B cell (primary cell): Measurements from ENCODE around the gene NSDHL. TPM values are rescaled to one million over a fixed set of nuclear protein-coding genes. Genes with fewer than 3 reads are reported as not detected.
A peak's percentile ranks its signal among the peaks of the same experiment; 100 is the strongest.
"Not testable (repeated sequence)": the region's sequence is repeated elsewhere in the genome, so short reads cannot be mapped to it uniquely, and the experiment has no call there.

Experiments used
- ATAC-seq: fragments of 200-7000 bp; cut with Tn5 transposase; one replicate; pipeline ENCODE4 v1.10.0; 2021; ENCODE audit warnings: low read depth, mild to moderate bottlenecking, moderate number of reproducible peaks, moderate library complexity
- CTCF ChIA-PET: fragments of 350-600 bp; sonication (Branson Sonifier 250); formaldehyde crosslinking; loops from one replicate; lab custom pipeline; 2021; ENCODE audit warnings: antibody characterized with exemption, inconsistent platforms; lab: Charles Lee
- POLR2A ChIA-PET: fragments of 350-600 bp; sonication (Branson Sonifier 250); formaldehyde crosslinking; loops from one replicate; lab custom pipeline; 2021; ENCODE audit warnings: antibody characterized with exemption; lab: Charles Lee
- DNase-seq: peaks from one replicate; pipeline ENCODE4 v3.0.0; 2013
- H2AFZ ChIP-seq: 2 replicates; pipeline ENCODE4 v1.6.1; 2012; ENCODE audit warnings: mild to moderate bottlenecking, low read depth, low read length; ENCODE audit not compliant: insufficient read depth, poor library complexity, severe bottlenecking
- H3K27ac ChIP-seq, 2 donors: 1 replicate in 1 of 2; 2 replicates in 1 of 2; pipeline ENCODE4 v1.5.1; 2012 to 2013; ENCODE audit warnings: low read length in 2 of 2, mild to moderate bottlenecking in 2 of 2, moderate library complexity in 1 of 2
- H3K27me3 ChIP-seq, 4 experiments: fragments of 200-600 bp in 1 of 4; sonication (generic) in 1 of 4; replicated peaks in 1 of 4; 1 replicate in 2 of 4; 2 replicates in 2 of 4; pipeline versions ENCODE4 v1.6.1 to v1.7.0; 2013 to 2016; ENCODE audit warnings: low read length in 3 of 4, mild to moderate bottlenecking in 2 of 4, mixed read lengths in 1 of 4, moderate library complexity in 1 of 4; ENCODE audit not compliant: insufficient read depth in 4 of 4, control insufficient read depth in 3 of 4; ENCODE audit errors: control extremely low read depth in 1 of 4
- H3K36me3 ChIP-seq, 2 experiments: replicated peaks in 1 of 2; 1 replicate in 1 of 2; 2 replicates in 1 of 2; pipeline versions ENCODE4 v1.6.1 to v1.7.1; 2013; ENCODE audit warnings: low read length in 1 of 2; ENCODE audit not compliant: insufficient read depth in 2 of 2, control insufficient read depth in 1 of 2; ENCODE audit errors: control extremely low read depth in 1 of 2, extremely low read depth in 1 of 2
- H3K4me1 ChIP-seq, 2 donors: fragments of 200-600 bp in 1 of 2; sonication (generic) in 1 of 2; 1 replicate in 1 of 2; 2 replicates in 1 of 2; pipeline versions ENCODE4 v1.5.1 to v1.6.1; 2013 to 2017; ENCODE audit warnings: low read length in 2 of 2; ENCODE audit not compliant: control insufficient read depth in 2 of 2, insufficient read depth in 2 of 2
- H3K4me2 ChIP-seq: replicated peaks from 2 replicates; pipeline ENCODE3; 2012; ENCODE audit warnings: mild to moderate bottlenecking, low read depth, low read length; ENCODE audit not compliant: poor library complexity, severe bottlenecking
- H3K4me3 ChIP-seq, 5 experiments: fragments of 200-600 bp in 1 of 5; sonication (generic) in 1 of 5; 1 replicate in 3 of 5; 2 replicates in 2 of 5; pipeline versions ENCODE4 v1.5.1 to v1.7.0; 2011 to 2016; ENCODE audit warnings: low read length in 4 of 5, mild to moderate bottlenecking in 4 of 5, low read depth in 2 of 5, control low read depth in 1 of 5, moderate library complexity in 1 of 5; ENCODE audit not compliant: insufficient read depth in 1 of 5; ENCODE audit errors: control extremely low read depth in 1 of 5, extremely low read depth in 1 of 5
- H3K79me2 ChIP-seq: fragments of 200-600 bp; sonication (generic); one replicate; pipeline ENCODE4 v1.6.0; 2016; ENCODE audit warnings: low read length; ENCODE audit not compliant: control insufficient read depth, insufficient read depth
- H3K9ac ChIP-seq: fragments of 200-600 bp; sonication (generic); 2 replicates; pipeline ENCODE4 v1.6.1; 2017; ENCODE audit warnings: mild to moderate bottlenecking, low read length, moderate library complexity
- H3K9me3 ChIP-seq, 3 donors: one replicate each; pipeline versions ENCODE4 v1.6.1 to v1.7.1; 2013; ENCODE audit warnings: low read length in 2 of 3; ENCODE audit not compliant: control insufficient read depth in 2 of 3, insufficient read depth in 1 of 3; ENCODE audit errors: control extremely low read depth in 1 of 3
- H4K20me1 ChIP-seq: 2 replicates; pipeline ENCODE4 v1.6.0; 2012; ENCODE audit warnings: mild to moderate bottlenecking, low read length; ENCODE audit not compliant: insufficient read depth, control insufficient read depth, poor library complexity, severe bottlenecking
- H3K27ac Mint-ChIP-seq: one replicate; pipeline ENCODE4 v1.8.0; 2021; ENCODE audit warnings: mixed read lengths
- H3K27me3 Mint-ChIP-seq: one replicate; pipeline ENCODE4 v1.8.0; 2021; ENCODE audit warnings: mixed read lengths
- H3K4me1 Mint-ChIP-seq: one replicate; pipeline ENCODE4 v1.8.0; 2021; ENCODE audit warnings: mixed read lengths
- H3K4me3 Mint-ChIP-seq: one replicate; pipeline ENCODE4 v1.8.0; 2021; ENCODE audit warnings: mixed read lengths
- H3K9me3 Mint-ChIP-seq: one replicate; pipeline ENCODE4 v1.8.0; 2022; ENCODE audit warnings: mixed read lengths; ENCODE audit not compliant: insufficient read depth
- EZH2 ChIP-seq: IDR thresholded peaks from 2 replicates; pipeline ENCODE4 v1.6.1; 2012; ENCODE audit warnings: borderline replicate concordance, low read depth, mild to moderate bottlenecking, moderate library complexity, low read length; ENCODE audit not compliant: insufficient read depth, poor library complexity, severe bottlenecking
- WGBS: methylation state at CpG from one replicate; pipeline ENCODE4 v1.1.5; 2013; ENCODE audit warnings: missing lambda C conversion rate; ENCODE audit not compliant: insufficient coverage; 5-methylcytosine and 5-hydroxymethylcytosine counted together
- intact Hi-C: fragments of 100-400 bp; cut with micrococcal nuclease; formaldehyde crosslinking; loops from one replicate; pipeline ENCODE4 v1.10.0; 2022
- polyA plus RNA-seq: library from polyadenylated mRNA; depleted of rRNA; stranded (reverse); fragments of >200 nt; gene quantifications from 2 replicates; pipeline ENCODE4 v1.2.3, GENCODE V29; 2012
- total RNA-seq, 2 donors: library from RNA; stranded (reverse); fragments of 120-200 nt in 1 of 2; gene quantifications; 1 replicate in 1 of 2; 2 replicates in 1 of 2; pipeline versions ENCODE4 v1.2.3 to v1.2.4, GENCODE V29; 2013 to 2022
- TF ChIP-seq, protein P1 (sequence below): fragments of 200-600 bp; IDR thresholded peaks from one replicate; pipeline ENCODE4 v1.8.0; 2022; ENCODE audit warnings: antibody characterized with exemption, mild to moderate bottlenecking

The NSDHL gene
- total and polyA plus RNA-seq, 2 donors (not counting 1 experiment from before 2014, with no cell fraction given): 4.9 to 10.3 TPM

DNA sequence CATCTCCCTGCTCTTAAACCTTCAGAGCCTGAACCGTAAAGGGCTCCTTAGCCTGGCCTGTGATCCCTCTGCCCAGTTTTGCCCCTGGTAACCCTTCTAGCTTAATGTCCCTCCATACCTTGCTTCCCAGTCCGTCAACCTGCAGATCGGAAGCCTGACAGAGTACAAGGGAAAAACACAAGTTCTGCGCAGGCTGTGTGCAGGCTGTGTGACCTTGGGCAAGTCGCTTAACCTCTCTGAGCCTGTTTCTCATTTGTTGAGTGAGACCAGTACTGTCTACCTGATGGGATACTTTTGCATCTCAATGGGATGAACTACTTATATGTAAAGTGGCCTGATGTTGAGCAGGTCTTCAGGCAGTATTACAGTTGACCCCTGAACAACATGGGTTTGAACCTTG lies 1.7 kb downstream of the NSDHL start:
- H3K4me3 ChIP-seq: no peak overlapping the region
- no peak for DNase-seq
- CTCF ChIA-PET: no interaction called here
- no peaks in the 10 kb centered on the region for H3K27me3 Mint-ChIP-seq
- no peaks in the 10 kb centered on the region for H4K20me1 ChIP-seq
- peaks cover 12% of the 10 kb centered on the region for H3K79me2 ChIP-seq
- intact Hi-C loops: no loop called here
- no peak overlapping the region for H3K9ac ChIP-seq
- peaks cover 33% of the 10 kb centered on the region for H3K4me1 Mint-ChIP-seq
- no peaks in the 10 kb centered on the region for H3K36me3 ChIP-seq
- 100% methylated on average over 3 of the region's 5 CpGs for WGBS
- no peaks in the 10 kb centered on the region for H3K9me3 ChIP-seq
- TF ChIP-seq, protein P1, sequence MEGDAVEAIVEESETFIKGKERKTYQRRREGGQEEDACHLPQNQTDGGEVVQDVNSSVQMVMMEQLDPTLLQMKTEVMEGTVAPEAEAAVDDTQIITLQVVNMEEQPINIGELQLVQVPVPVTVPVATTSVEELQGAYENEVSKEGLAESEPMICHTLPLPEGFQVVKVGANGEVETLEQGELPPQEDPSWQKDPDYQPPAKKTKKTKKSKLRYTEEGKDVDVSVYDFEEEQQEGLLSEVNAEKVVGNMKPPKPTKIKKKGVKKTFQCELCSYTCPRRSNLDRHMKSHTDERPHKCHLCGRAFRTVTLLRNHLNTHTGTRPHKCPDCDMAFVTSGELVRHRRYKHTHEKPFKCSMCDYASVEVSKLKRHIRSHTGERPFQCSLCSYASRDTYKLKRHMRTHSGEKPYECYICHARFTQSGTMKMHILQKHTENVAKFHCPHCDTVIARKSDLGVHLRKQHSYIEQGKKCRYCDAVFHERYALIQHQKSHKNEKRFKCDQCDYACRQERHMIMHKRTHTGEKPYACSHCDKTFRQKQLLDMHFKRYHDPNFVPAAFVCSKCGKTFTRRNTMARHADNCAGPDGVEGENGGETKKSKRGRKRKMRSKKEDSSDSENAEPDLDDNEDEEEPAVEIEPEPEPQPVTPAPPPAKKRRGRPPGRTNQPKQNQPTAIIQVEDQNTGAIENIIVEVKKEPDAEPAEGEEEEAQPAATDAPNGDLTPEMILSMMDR: no peak
- TF ChIP-seq EZH2: no peak
- H3K27ac Mint-ChIP-seq: no peak overlapping the region
- H2AFZ ChIP-seq: no peak overlapping the region
- no peak for ATAC-seq
- no peak overlapping the region for H3K27ac ChIP-seq
- no peaks in the 10 kb centered on the region for H3K27me3 ChIP-seq
- no peak overlapping the region for H3K4me2 ChIP-seq
- H3K9me3 Mint-ChIP-seq: no peaks in the 10 kb centered on the region
- H3K4me3 Mint-ChIP-seq: peak overlapping the region; percentile 67
- POLR2A ChIA-PET: no interaction called here
- peaks cover 10 to 18% of the 10 kb centered on the region in 2 donors for H3K4me1 ChIP-seq

DNA sequence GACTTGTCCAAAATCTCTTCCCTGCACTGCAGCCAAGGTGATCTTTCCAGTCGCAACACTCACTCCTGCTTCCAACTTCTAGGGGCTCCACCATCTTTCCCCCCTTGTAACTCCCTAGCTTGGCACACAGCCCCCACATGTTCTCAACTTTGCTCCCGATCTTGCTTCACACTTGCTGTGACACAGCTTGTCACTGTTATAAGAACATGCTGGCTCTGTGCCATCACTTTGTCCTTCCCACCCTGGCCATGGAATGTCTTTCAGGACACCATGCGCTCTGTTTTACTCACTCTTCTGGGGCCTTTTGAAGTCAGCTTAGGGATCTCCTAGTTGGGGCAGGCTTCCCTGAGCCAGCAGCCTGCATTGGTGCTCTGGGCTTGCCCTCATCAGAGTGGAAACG lies 2.5 kb downstream of the NSDHL start:
- Mint-ChIP-seq H3K4me3 (peak overlapping the region; percentile 45), H3K27me3 (no peaks in the 10 kb centered on the region), H3K9me3 (no peaks in the 10 kb centered on the region), H3K27ac (no peak overlapping the region), H3K4me1 (peaks cover 33% of the 10 kb centered on the region)
- no peaks in the 10 kb centered on the region for H3K27me3 ChIP-seq
- 94% methylated on average over 3 of the region's 4 CpGs for WGBS
- no peak overlapping the region for H3K27ac ChIP-seq
- no peaks in the 10 kb centered on the region for H3K36me3 ChIP-seq
- CTCF ChIA-PET: no interaction called here
- TF ChIP-seq, protein P1: no peak
- no peak for TF ChIP-seq EZH2
- H3K9ac ChIP-seq: no peak overlapping the region
- POLR2A ChIA-PET: no interaction called here
- H2AFZ ChIP-seq: no peak overlapping the region
- intact Hi-C loops: no loop called here
- H3K4me2 ChIP-seq: no peak overlapping the region
- peaks cover 12% of the 10 kb centered on the region for H3K79me2 ChIP-seq
- H3K9me3 ChIP-seq: no peaks in the 10 kb centered on the region
- no peaks in the 10 kb centered on the region for H4K20me1 ChIP-seq
- H3K4me3 ChIP-seq: no peak overlapping the region
- ATAC-seq (no peak), DNase-seq (no peak)
- peaks cover 10 to 18% of the 10 kb centered on the region in 2 donors for H3K4me1 ChIP-seq

DNA sequence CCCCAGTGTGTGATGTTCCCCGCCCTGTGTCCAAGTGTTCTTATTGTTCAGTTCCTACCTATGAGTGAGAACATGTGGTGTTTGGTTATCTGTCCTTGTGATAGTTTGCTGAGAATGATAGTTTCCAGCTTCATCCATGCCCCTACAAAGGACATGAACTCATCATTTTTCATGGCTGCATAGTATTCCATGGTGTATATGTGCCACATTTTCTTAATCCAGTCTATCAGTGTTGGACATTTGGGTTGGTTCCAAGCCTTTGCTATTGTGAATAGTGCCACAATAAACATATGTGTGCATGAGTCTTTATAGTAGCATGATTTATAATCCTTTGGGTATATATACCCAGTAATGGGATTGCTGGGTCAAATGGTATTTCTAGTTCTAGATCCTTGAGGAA lies 4.6 kb downstream of the NSDHL start:
- CTCF ChIA-PET, H3K9ac ChIP-seq, DNase-seq, H3K36me3 ChIP-seq, H3K27ac Mint-ChIP-seq, intact Hi-C loops, H3K4me3 Mint-ChIP-seq, POLR2A ChIA-PET, H3K4me3 ChIP-seq, H3K9me3 ChIP-seq, H3K9me3 Mint-ChIP-seq, H4K20me1 ChIP-seq, H3K27ac ChIP-seq, ATAC-seq, H2AFZ ChIP-seq, H3K27me3 ChIP-seq, H3K27me3 Mint-ChIP-seq, H3K4me2 ChIP-seq: not testable (repeated sequence)
- Histone ChIP-seq H3K79me2 (peaks cover 12% of the 10 kb centered on the region), H3K4me1 (peaks cover 6 to 12% of the 10 kb centered on the region in 2 donors)
- no CpG with 5 or more reads among the region's 1 CpG for WGBS
- H3K4me1 Mint-ChIP-seq: peaks cover 30% of the 10 kb centered on the region
